ENCODE measurements around the gene MAP1B.
"Not testable (repeated sequence)": the region's sequence is repeated elsewhere in the genome, so short reads cannot be mapped to it uniquely, and the experiment has no call there.

Gene MAP1B

GRCh38 chr5:72166070-72166979 lies 59.0 kb downstream of the MAP1B start:
- peak; percentile 85 for DNase-seq

- no peak for DNase-seq
Observed at GRCh38 chr5:72167257-72167656, 60.0 kb downstream of the MAP1B start.

GRCh38 chr5:72167804-72168203 lies 60.5 kb downstream of the MAP1B start:
- DNase-seq = no peak

DNA sequence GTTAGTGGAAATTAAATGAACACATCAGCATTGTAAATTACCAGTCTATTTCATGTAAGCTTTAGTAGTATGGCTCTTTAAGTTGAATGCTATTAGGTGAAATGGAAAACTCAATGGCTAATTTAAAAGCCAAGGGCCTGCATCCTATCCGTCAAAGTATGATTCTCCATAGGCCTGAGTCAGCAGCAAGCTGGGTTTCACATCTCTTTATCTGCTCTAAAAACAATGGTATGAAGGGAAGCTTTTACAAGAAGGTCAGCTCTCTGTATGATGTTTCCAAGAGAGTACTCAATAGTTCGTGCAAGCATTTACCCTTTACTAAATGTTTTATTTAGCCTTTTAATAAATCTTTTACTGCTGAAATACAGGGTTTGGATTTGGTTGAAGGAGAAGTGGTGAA lies 62.8 kb downstream of the MAP1B start:
- DNase-seq = no peak

DNA sequence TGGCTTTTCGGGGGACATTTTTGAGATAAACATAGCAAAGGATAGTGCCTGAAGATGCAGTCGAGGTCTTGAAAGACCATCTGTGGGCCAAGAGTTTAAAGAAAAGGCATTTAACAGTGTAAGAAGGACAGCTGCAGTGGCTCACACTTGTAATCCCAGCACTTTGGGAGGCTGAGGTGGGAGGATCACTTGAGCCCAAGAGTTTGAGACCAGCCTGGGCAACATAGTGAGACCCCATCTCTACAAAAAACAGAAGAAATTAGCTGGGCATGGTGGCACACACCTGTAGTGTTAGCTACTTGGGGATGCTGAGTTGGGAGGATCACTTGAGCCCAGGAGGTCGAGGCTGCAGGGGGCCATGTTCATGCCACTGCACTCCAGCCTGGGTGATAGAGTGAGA lies 63.9 kb downstream of the MAP1B start:
- DNase-seq = not testable (repeated sequence)

GRCh38 chr5:72171667-72172066 lies 64.4 kb downstream of the MAP1B start:
- DNase-seq = no peak

- DNase-seq = no peak
Observed at GRCh38 chr5:72172786-72173185, 65.5 kb downstream of the MAP1B start.

DNA sequence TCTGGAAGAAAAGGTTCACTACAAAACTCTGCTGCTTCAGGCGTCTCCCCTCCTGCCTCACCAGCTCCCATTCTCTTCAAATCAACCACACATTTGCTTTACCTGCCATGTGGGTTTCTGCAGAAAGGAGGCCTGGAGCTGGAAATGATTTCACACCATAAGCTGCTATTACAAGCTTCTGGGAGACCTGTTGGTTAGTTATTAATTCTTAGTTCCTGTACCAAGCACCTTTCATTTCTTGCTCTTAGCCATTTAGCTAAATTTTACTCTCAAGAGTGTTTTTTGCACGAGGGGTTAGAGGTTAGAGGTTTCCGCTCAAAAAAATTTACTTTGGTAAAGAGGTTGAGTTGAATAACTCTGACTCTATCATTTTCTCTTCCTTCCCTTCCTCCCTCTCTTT lies 70.3 kb downstream of the MAP1B start:
- no peak for DNase-seq

DNA sequence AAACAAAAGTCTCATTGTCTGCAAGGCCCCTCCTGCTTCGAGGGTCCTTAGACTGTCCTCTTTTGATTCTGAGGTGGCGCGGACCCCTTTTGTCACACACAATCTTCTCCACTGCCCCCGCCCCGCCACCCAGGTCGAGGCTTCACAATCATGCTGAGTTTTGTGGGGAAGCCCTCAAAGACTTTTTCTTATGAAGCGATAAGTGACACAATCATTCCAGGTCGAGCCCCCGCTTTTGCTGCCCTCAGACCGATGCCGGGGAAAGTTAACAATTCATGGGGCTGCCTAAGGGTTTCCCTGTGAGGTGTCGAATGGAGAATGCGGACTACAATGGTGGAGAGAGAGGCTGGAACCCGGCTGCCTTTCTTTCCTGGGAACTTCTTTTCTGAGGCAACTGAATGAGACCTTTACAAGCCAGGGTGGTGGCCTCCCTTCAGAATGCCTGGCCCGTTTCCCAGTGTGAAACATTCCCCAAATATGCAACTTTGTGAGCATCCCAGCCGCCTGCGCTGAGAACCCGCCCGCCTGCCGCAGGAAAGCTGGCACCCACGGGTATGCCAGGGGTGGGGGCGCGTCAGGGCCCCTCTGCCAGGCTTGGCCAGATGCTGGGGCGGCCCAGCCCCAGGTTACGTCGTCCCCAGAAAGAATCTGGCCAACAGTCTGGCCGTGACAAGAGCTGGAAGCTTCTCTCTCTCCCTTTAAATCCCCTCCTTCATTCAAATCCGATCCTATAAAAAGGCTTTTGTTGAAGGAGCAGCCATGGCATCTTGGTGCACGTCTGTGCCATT lies 71.9 kb downstream of the MAP1B start:
- no peak for DNase-seq

GRCh38 chr5:72179816-72180440 lies 72.7 kb downstream of the MAP1B start:
- DNase-seq = no peak

- DNase-seq = no peak
Observed at GRCh38 chr5:72180925-72181324, 73.7 kb downstream of the MAP1B start.

DNA sequence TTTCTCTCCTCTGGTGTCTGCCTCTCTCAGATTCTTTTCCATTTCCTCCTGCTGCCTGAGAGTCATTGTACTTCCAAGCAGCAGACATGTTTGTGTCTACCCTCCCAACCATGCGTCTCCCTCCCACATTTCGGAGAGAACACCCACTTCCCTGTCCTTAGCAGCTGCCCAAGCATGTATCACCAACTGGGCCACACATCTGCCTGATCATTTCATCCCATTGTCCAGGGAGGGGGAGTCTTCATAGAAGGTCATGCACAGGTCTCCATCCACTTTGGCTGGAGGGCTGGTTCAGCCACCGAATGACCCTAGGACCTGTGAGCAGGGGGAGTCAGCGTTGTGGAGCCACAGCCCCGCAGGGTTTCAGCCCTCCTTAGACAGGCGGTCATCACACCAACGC lies 75.4 kb downstream of the MAP1B start:
- DNase-seq = no peak

DNA sequence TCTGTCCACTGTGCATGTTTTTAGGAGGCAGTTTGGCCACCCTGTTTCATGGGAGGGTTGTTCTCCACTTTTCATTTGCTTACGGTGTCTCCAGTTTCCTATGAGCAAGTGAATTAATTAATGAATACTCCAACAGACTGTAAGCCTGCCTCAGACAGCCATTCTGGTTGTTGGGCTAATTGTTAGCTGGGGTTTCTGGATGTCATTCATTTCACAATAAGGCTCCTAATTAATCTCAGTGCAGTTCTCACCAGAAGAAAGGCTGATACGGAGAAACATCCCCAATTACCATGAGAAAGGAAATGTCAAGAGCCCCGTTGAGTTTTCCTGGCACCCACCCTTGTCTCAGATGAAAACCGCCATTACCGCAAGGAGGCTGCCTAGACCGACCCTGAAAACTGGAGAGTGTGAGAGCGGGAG lies 75.8 kb downstream of the MAP1B start:
- no peak for DNase-seq

DNA sequence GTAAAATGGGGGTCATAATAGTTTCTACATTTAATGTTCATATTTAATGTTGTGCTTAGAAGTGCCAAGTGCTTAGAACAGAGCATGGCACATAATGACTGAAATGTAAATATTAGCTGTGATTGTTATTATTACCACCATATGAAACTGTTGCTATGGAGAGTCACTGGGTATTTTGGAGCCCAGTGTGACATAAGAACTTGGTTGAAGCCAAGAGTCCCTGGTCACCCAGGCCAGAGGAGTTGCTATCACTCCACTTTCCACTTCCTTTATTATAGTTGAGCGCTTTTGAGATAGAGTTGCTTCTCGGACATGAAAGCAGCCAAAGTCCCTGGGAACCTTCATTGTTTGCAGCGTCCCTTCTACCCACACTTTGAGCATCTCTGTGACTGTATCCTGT lies 77.1 kb downstream of the MAP1B start:
- no peak for DNase-seq

- peak; percentile 21 for DNase-seq
Observed at GRCh38 chr5:72185496-72186329, 78.4 kb downstream of the MAP1B start.

DNA sequence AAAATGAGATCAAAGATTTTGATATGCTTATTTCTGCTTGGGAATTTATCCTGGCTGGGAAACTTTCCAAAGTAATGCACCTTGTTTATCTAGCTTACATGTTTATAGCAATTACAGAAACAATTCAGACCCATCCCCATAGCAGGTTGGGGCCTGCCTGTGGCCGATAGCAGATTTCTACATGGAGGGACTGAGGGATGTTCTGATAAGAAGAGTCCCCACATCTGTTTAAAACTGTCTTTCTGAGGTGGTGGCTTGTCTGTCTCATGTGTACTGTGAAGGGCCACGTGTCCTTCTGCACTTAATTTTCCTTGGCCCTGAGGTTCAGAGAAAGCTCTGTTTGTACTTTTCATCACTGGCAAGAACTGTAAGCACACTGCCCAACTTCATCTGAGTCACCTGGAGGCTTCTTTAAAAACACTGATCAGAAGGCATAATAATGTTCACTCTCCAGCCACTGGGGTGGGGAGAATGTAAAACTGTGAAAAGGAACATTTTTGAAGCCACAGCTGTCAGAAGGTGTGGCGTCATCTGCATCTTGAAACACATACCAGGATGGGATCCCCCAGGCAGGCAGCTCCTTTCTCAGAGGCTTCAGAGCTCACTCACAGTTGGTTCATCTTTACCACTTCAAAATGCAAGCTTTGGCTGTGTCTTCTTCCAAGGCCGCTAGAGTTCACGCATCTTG lies 80.3 kb downstream of the MAP1B start:
- no peak for DNase-seq

GRCh38 chr5:72188166-72188565 lies 80.9 kb downstream of the MAP1B start:
- DNase-seq = no peak

DNA sequence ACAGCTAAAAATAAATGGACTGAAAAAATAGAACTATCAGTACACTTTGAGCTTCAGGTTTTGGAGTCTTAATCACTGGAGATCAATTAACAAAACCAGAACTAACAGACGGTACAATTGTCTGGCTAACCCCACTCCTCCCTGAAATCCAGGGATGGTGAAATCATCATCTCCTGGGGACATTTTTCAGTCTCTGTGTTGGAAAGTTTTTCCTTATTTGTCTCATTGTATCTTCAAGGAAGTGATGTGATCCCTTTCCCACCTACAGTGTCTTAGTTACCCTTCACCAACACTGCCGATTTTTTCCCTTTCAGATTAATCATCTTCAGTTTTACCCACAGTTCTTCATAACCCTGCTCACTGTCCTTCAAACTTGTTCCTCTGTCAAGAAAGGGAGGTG lies 81.9 kb downstream of the MAP1B start:
- no peak for DNase-seq

DNA sequence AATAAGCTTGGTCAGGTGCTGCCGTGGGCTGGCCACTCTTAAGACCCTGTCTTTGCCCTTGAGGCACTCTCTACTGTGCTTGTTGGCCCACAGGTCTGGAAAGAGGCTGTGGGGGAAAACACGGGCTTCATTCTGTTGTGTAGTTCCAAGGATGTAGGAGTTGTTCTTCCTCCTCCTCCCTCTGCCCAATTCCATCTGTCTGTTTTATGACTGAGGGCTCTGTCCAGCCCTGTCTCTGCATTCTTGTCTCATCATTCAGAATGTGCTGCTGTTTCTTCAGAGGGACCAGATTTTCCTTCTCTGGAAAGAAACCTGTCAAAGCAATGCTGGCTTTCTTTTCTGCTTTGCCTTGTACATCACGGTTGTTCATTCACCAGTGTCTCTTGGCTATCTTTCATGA lies 84.1 kb downstream of the MAP1B start:
- DNase-seq = no peak

DNA sequence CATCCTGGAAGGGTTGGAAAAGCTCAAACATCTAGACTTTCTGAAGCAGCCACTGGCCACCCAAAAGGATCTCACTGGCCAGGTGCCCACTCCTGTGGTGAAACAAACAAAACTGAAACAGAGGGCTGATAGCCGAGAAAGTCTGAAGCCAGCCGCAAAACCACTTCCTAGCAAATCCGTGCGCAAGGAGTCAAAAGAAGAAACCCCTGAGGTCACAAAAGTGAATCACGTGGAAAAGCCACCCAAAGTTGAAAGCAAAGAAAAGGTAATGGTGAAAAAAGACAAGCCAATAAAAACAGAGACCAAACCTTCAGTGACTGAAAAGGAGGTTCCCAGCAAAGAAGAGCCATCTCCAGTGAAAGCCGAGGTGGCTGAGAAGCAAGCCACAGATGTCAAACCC lies 87.6 kb downstream of the MAP1B start:
- no peak for DNase-seq

DNA sequence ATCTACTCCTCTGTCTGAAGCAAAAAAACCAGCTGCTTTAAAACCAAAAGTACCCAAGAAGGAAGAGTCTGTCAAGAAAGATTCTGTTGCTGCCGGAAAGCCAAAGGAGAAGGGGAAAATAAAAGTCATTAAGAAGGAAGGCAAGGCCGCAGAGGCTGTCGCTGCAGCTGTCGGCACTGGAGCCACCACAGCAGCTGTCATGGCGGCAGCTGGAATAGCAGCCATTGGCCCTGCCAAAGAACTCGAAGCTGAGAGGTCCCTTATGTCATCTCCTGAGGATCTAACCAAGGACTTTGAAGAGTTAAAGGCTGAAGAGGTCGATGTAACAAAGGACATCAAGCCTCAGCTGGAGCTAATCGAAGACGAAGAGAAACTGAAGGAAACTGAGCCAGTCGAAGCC lies 88.3 kb downstream of the MAP1B start:
- no peak for DNase-seq

DNA sequence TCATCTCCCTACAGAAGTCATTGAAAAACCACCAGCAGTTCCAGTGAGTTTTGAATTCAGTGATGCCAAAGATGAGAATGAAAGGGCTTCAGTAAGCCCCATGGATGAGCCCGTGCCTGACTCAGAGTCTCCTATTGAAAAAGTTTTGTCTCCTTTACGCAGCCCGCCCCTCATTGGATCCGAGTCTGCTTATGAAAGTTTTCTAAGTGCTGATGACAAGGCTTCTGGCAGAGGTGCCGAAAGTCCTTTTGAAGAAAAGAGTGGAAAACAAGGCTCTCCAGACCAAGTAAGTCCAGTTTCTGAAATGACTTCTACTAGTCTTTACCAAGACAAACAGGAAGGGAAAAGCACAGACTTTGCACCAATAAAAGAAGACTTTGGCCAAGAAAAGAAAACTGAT lies 90.1 kb downstream of the MAP1B start:
- no peak for DNase-seq
